Activated CD4-positive, alpha-beta T cell treated with anti-CD3 and anti-CD28 coated beads for 36 hours (primary cell): Measurements from ENCODE around the gene GPR173. TPM values are rescaled to one million over a fixed set of nuclear protein-coding genes. Genes with fewer than 3 reads are reported as not detected.
A peak's percentile ranks its signal among the peaks of the same experiment; 100 is the strongest.

Experiments used
- ATAC-seq: fragments of 200-7000 bp; cut with Tn5 transposase; one replicate; pipeline ENCODE4 v1.10.0; 2021; ENCODE audit warnings: mild to moderate bottlenecking, moderate library complexity
- CTCF ChIA-PET: fragments of 350-600 bp; sonication (Branson Sonifier 250); formaldehyde crosslinking; loops from one replicate; lab custom pipeline; 2021; ENCODE audit warnings: antibody characterized with exemption; lab: Charles Lee
- POLR2A ChIA-PET: fragments of 350-600 bp; sonication (Branson Sonifier 250); formaldehyde crosslinking; loops from one replicate; lab custom pipeline; 2021; ENCODE audit warnings: antibody characterized with exemption, inconsistent platforms; lab: Charles Lee
- DNase-seq: peaks from one replicate; pipeline ENCODE4 v3.0.0-alpha.2; 2020
- H3K27ac Mint-ChIP-seq: one replicate; pipeline ENCODE4 v1.8.0; 2021; ENCODE audit warnings: mixed read lengths
- H3K27me3 Mint-ChIP-seq: one replicate; pipeline ENCODE4 v1.8.0; 2021; ENCODE audit warnings: mixed read lengths
- H3K36me3 Mint-ChIP-seq: one replicate; pipeline ENCODE4 v1.8.0; 2021; ENCODE audit warnings: low read depth, mixed read lengths
- H3K4me1 Mint-ChIP-seq: one replicate; pipeline ENCODE4 v1.8.0; 2021; ENCODE audit warnings: mixed read lengths
- H3K4me3 Mint-ChIP-seq: one replicate; pipeline ENCODE4 v1.8.0; 2021; ENCODE audit warnings: mild to moderate bottlenecking, moderate library complexity, mixed read lengths
- H3K9me3 Mint-ChIP-seq: one replicate; pipeline ENCODE4 v1.8.0; 2021; ENCODE audit warnings: low read depth, mixed read lengths
- intact Hi-C, 2 experiments: fragments of 100-400 bp; cut with DNase I in 1 of 2; cut with micrococcal nuclease in 1 of 2; formaldehyde crosslinking; loops; one replicate each; pipeline versions ENCODE4 v1.14.2 to v1.15.1; 2022 to 2024; cut with DNase I, micrococcal nuclease
- total RNA-seq, 2 experiments: library from RNA; stranded (reverse); gene quantifications; one replicate each; pipeline ENCODE4 v1.2.3, GENCODE V29; 2021

GPR173 gene
- total RNA-seq, 2 experiments from 2014 or later: 0.14 TPM; not detected in 1

DNA sequence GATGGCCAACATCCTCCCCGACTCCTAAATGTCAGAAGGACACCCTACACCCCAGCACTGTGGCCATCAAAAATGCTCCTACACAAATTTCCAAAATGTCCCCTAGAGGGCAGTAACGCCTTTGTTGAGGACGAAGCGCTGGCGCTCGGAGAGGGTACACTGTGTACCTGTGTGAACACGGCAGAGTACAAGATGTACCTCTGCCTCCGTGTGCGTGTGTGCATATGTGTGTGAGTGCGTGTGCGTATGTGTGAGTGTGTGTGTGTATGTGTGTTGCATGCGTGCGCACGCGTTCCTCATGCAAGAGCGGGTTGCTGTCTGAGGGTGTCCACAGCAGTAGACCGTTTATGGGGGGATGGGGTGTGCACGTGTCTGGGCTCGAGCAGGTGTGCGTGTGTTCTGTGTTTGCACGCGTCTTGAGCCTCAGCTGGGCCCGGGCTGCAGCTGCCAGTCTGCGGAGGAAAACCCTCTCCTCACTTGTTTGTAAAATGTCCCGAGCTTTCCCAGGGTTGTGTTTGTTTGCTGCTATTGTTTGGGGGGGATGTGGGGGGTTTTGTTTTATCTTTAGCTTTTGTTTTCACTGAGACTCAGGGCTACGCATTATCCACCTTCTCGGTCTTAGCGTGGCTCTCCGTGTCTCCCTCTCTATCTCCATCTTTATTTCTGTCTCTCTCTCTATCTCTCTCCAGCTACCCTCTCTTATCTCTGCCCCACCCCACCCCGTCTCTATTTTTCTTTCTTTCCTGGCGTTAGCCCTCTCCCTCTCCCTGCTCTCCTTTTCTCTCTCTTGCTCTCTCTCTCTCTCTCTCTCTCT is 23.2 kb downstream of the GPR173 start:
- POLR2A ChIA-PET: no interaction called here
- Mint-ChIP-seq H3K27me3 (no peaks in the 10 kb centered on the region), H3K4me1 (peaks cover 10% of the 10 kb centered on the region), H3K27ac (peak overlapping the region; percentile 89), H3K4me3 (peak overlapping the region; percentile 87), H3K9me3 (no peaks in the 10 kb centered on the region), H3K36me3 (no peaks in the 10 kb centered on the region)
- intact Hi-C loops: loop anchor here (1.0 kb wide), 3 partner anchors 9 to 21 kb away; no protein-coding TSS in a partner anchor
- CTCF ChIA-PET: interaction anchor here (0.6 to 0.9 kb wide), 5 partner anchors 17 to 1117 kb away, joined by 3 to 5 read pairs (median 3); no protein-coding TSS in a partner anchor
- ATAC-seq: peak; percentile 85
- peak; percentile 77 for DNase-seq

DNA sequence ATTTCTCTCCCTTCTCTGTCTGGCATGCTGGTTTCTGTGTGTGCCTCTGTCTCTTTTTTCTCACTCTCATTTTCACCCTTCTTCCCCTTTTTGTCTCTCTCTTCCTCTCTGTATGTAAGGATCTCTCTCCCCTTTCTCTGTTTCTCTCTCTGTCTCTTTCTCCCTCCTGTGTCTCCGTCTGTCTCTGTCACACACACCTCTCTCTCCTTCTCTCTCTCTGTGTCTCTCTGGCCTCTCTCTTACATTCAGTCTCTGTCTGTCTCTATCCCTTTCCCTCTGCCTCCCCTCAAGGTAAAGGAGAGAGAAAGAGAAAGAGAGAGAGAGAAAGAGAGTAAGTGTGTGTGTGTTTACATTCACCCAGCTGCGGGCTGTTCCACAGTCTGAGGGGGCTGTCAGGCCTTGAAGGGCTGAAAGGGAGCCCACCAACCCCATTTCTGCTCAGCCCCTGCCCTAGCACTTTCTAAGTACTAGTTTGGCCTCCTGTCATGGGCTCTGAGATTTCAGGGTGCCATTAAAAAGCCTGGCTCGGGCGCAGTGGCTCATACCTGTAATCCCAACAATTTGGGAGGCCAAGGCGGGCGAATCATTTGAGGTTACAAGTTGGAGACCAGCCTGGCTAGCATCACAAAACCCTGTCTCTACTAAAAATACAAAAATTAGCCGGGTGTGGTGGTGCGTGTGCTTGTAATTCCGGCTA is 24.0 kb downstream of the GPR173 start:
- Mint-ChIP-seq H3K36me3 (no peaks in the 10 kb centered on the region), H3K27ac (peak overlapping the region; percentile 89), H3K4me1 (peaks cover 10% of the 10 kb centered on the region), H3K27me3 (no peaks in the 10 kb centered on the region), H3K9me3 (no peaks in the 10 kb centered on the region), H3K4me3 (peak overlapping the region; percentile 87)
- CTCF ChIA-PET: interaction anchor here (0.6 to 0.9 kb wide), 6 partner anchors 16 to 1118 kb away, joined by 3 to 5 read pairs (median 3); no protein-coding TSS in a partner anchor
- ATAC-seq: peak; percentile 7
- POLR2A ChIA-PET: interaction anchor here (0.6 to 1.5 kb wide), 2 partner anchors 9 to 1561 kb away, joined by 3 to 4 read pairs; partner anchors contain the start of gene TSPYL2
- intact Hi-C loops: loop anchor here in 1 of 2 experiments (1.0 kb wide), 1 partner anchor 9 kb away; no protein-coding TSS in a partner anchor
- peak; percentile 16 for DNase-seq

DNA sequence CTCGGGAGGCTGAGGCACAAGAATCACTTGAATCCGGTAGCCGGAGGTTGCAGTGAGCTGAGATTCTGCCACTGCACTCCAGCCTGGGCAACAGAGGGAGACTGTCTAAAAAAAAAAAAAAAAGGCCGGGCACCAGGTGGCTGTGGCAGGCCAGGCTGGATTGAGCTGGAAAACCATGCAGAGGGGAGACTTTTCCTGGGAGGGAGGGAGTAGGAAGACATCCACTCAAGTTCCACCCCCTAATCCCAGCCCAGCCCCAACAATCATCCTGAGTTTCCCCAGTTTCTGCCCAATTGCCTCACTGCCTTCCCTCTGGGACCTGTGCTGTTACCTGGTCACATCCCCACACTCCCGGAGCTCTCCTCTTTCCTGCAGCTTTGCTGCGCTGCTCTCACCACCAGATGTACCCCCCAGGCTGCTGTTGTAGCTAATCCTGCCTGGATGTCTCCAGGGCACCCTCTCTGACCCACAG is 24.6 kb downstream of the GPR173 start:
- intact Hi-C loops: no loop called here
- H3K4me1 Mint-ChIP-seq: peaks cover 10% of the 10 kb centered on the region
- POLR2A ChIA-PET: interaction anchor here (0.6 to 1.5 kb wide), 2 partner anchors 9 to 1561 kb away, joined by 3 to 4 read pairs; partner anchors contain the start of gene TSPYL2
- ATAC-seq (no peak), DNase-seq (no peak)
- CTCF ChIA-PET: interaction anchor here (0.6 kb wide), 1 partner anchor 125 kb away, joined by 3 read pairs; no protein-coding TSS in a partner anchor
- H3K36me3 Mint-ChIP-seq: no peaks in the 10 kb centered on the region
- H3K27ac Mint-ChIP-seq: no peak overlapping the region
- no peak overlapping the region for H3K4me3 Mint-ChIP-seq
- no peaks in the 10 kb centered on the region for H3K9me3 Mint-ChIP-seq
- H3K27me3 Mint-ChIP-seq: no peaks in the 10 kb centered on the region

DNA sequence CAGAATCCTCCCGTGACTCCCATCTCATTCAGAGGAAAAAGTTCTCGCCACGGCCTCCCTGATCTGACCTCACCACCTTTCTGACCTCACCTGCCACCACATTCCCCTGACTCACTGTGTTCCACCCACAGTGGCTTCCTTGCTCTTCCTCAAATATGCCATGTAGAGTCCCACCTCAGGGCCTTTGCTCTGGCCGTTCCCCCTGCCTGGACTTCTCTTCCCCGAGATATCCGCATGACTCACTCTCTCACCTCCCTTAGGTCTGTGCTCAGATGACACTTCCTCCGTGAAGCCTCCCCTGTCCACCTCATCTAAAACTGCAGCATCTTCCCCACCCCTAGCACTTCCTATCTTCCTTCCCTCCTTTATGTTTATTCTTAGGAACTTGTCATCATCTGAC is 26.4 kb downstream of the GPR173 start:
- no peaks in the 10 kb centered on the region for H3K27me3 Mint-ChIP-seq
- peaks cover 12% of the 10 kb centered on the region for H3K4me1 Mint-ChIP-seq
- ChIA-PET POLR2A (no interaction called here), CTCF (interaction anchor here (0.7 kb wide), 1 partner anchor 21 kb away, joined by 3 read pairs; no protein-coding TSS in a partner anchor)
- H3K36me3 Mint-ChIP-seq: no peaks in the 10 kb centered on the region
- no peak for ATAC-seq
- H3K4me3 Mint-ChIP-seq: no peak overlapping the region
- H3K27ac Mint-ChIP-seq: no peak overlapping the region
- intact Hi-C loops: no loop called here
- peak; percentile 32 for DNase-seq
- H3K9me3 Mint-ChIP-seq: no peaks in the 10 kb centered on the region

DNA sequence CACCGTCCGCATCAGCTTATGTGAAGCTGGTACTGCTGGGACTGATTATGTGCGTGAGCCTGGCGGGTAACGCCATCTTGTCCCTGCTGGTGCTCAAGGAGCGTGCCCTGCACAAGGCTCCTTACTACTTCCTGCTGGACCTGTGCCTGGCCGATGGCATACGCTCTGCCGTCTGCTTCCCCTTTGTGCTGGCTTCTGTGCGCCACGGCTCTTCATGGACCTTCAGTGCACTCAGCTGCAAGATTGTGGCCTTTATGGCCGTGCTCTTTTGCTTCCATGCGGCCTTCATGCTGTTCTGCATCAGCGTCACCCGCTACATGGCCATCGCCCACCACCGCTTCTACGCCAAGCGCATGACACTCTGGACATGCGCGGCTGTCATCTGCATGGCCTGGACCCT is 28.1 kb downstream of the GPR173 start:
- Mint-ChIP-seq H3K9me3 (no peaks in the 10 kb centered on the region), H3K4me3 (no peak overlapping the region), H3K36me3 (no peaks in the 10 kb centered on the region), H3K27ac (no peak overlapping the region), H3K4me1 (peaks cover 18% of the 10 kb centered on the region), H3K27me3 (no peaks in the 10 kb centered on the region)
- DNase-seq (no peak), ATAC-seq (no peak)
- intact Hi-C loops: no loop called here
- POLR2A ChIA-PET: no interaction called here
- CTCF ChIA-PET: no interaction called here

DNA sequence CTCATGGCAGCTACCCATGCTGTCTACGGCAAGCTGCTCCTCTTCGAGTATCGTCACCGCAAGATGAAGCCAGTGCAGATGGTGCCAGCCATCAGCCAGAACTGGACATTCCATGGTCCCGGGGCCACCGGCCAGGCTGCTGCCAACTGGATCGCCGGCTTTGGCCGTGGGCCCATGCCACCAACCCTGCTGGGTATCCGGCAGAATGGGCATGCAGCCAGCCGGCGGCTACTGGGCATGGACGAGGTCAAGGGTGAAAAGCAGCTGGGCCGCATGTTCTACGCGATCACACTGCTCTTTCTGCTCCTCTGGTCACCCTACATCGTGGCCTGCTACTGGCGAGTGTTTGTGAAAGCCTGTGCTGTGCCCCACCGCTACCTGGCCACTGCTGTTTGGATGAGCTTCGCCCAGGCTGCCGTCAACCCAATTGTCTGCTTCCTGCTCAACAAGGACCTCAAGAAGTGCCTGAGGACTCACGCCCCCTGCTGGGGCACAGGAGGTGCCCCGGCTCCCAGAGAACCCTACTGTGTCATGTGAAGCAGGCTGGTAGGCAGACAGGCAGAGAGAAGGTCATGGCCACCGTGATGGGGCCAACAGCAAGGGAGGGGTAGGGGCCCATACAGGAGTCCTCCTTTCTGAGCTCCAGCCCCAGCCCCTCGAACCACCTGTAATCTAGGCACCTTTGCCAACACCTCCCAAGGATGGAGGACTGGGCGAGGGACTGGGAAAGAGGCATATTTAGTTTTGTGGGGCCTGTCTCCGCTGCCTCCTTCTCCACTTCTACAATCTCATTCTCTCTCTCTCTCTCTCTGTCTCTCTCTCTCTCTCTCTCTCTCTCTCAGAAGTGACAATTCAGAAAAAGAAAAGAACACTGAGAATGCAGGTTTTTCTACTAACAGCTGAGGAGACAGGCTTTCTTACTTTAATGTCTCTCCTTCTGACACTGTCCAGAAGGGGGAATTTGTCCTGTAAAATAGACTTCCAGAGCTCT is 28.9 kb downstream of the GPR173 start:
- Mint-ChIP-seq H3K4me1 (peaks cover 11% of the 10 kb centered on the region), H3K9me3 (no peaks in the 10 kb centered on the region), H3K4me3 (no peak overlapping the region), H3K27me3 (no peaks in the 10 kb centered on the region), H3K36me3 (no peaks in the 10 kb centered on the region), H3K27ac (no peak overlapping the region)
- DNase-seq (peak; percentile 32), ATAC-seq (no peak)
- CTCF ChIA-PET: interaction anchor here (0.6 to 1.2 kb wide), 3 partner anchors 11 to 328 kb away, joined by 3 to 5 read pairs (median 3); no protein-coding TSS in a partner anchor
- POLR2A ChIA-PET: no interaction called here
- intact Hi-C loops: no loop called here

DNA sequence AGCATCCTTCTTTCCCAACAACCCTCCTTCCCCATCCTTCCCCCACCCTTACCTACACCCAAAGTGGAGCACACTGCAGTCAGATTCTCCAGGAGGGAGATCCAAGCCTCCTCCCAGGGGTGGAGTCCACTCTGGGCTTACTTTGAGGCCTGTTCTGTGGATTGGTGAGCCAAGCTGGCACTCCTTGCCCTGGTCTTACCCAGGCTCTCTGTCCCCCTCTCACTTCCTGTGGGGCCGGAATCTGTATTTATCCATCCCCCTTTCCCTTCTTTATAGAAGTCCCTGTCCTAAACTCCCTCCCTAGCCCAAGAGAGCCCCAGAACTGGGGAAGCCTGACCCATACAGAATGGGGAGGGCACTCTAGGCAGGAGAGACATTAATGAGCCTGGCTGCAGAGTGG is 30.4 kb downstream of the GPR173 start:
- Mint-ChIP-seq H3K36me3 (peaks cover 12% of the 10 kb centered on the region), H3K9me3 (no peaks in the 10 kb centered on the region), H3K27me3 (no peaks in the 10 kb centered on the region), H3K27ac (no peak overlapping the region), H3K4me3 (no peak overlapping the region), H3K4me1 (peaks cover 14% of the 10 kb centered on the region)
- no peak for DNase-seq
- ATAC-seq: no peak
- intact Hi-C loops: no loop called here
- POLR2A ChIA-PET: no interaction called here
- CTCF ChIA-PET: no interaction called here

DNA sequence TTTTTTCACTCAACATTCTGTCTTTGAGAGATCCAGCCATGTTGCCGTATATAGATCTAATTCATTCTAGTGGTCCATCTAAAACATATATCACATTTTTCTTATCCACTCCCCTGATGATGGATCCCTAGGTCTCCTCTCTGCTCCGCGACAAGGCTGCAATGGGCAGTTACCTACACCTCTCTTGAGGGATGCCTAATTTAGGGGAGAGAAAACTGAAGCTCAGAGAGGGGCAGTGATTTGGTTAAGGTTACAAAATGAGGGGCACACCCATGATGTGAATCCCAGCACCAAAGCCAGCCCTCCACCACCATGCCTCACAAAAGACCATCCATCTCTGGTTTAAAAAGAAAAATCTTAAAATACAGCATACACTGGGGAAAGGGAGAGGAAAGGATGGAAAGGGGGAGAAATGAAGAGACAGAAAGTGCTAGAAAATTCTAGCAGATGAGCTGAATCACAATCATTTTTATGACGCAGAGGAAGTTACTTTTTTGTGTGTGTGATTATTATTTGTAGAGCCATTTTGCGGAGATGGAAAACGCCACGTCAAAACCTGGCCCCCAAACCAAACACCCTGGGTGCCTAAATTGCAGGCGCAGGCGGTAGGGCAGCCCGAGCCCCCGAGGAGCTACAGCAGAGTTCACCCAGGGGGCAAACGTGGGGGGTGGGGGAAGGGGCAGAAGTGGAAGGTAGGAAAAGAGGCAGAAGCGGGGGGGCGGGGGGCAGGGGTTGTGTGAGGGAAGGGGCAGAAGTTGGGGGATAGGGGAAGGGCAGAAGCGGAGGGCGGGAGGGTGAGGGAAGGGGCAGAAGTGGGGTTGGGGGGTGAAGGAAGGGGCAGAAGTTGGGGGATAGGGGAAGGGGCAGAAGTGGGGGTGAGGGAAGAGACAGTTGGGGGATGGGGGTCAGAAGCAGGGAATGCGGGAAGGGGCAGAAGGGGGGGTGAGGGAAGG is 32.3 kb downstream of the GPR173 start:
- DNase-seq (peak; percentile 47), ATAC-seq (no peak)
- Mint-ChIP-seq H3K27me3 (no peaks in the 10 kb centered on the region), H3K4me1 (peaks cover 33% of the 10 kb centered on the region), H3K36me3 (peaks cover 29% of the 10 kb centered on the region), H3K27ac (peak overlapping the region; percentile 95), H3K9me3 (no peaks in the 10 kb centered on the region), H3K4me3 (peak overlapping the region; percentile 74)
- ChIA-PET CTCF (no interaction called here), POLR2A (interaction anchor here (0.6 kb wide), 1 partner anchor 342 kb away, joined by 3 read pairs; the partner anchor contains the start of gene RIBC1)
- intact Hi-C loops: loop anchor here (1.0 to 10.0 kb wide), 4 partner anchors 9 to 1104 kb away; partner anchors contain the start of genes FAM120C (in 1 of the 2), RIBC1 (in 1 of the 2) and SMC1A (in 1 of the 2)

DNA sequence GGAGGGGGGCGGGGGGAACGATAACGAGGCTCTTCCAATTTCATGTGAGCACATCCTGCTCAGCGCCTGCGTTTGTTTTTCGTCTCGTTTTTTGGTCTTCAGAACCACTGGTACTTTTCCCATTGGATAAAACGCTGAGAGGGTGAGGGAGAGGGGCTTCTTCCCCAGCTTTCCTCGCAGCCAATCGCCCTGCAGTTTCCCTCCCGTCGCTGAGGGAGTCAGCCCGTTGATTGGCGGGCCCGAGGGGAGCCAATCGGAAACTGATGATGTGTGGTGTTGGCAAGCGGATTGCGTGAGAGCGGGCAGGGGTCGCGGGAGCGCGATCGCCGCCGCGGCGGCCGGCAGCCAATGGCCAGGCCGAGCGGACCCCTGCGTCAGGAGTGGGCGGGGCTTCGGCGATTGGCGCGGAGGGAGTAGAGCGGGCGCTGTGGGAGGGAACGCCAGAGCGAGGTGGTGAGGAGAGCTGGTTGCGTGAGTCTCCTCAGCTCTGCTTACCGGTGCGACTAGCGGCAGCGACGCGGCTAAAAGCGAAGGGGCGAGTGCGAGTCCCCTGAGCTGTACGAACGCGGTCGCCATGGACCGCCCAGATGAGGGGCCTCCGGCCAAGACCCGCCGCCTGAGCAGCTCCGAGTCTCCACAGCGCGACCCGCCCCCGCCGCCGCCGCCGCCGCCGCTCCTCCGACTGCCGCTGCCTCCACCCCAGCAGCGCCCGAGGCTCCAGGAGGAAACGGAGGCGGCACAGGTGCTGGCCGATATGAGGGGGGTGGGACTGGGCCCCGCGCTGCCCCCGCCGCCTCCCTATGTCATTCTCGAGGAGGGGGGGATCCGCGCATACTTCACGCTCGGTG is 33.6 kb downstream of the GPR173 start, which contains the start of gene TSPYL2:
TSPYL2 (plus strand) TSS at position 443 of the 848 bp plus-strand sequence; CDS start at position 575, 132 bp downstream.
- Mint-ChIP-seq H3K27ac (peak within 1 kb of the TSS; percentile 95), H3K4me3 (peak within 1 kb of the TSS; percentile 91), H3K27me3 (no peaks in the 10 kb centered on the region), H3K9me3 (no peaks in the 10 kb centered on the region), H3K36me3 (peaks cover 36% of the 10 kb centered on the region), H3K4me1 (peaks cover 46% of the 10 kb centered on the region)
- ATAC-seq (peak; percentile 91), DNase-seq (peak; percentile 96)
- CTCF ChIA-PET: no interaction called here
- intact Hi-C loops: loop anchor here (1.0 to 10.0 kb wide), 9 partner anchors 10 to 1103 kb away; partner anchors contain the start of genes RIBC1 (in 2 of the 2), SMC1A (in 2 of the 2), FAM120C (in 1 of the 2) and KDM5C (in 1 of the 2)
- POLR2A ChIA-PET: interaction anchor here (0.5 to 1.7 kb wide), 10 partner anchors 9 to 1178 kb away, joined by 3 to 8 read pairs (median 4); partner anchors contain the start of genes KANTR and KDM5C
